Measurements from ENCODE around the gene POMGNT1. TPM values are rescaled to one million over a fixed set of nuclear protein-coding genes. Genes with fewer than 3 reads are reported as not detected.

POMGNT1 gene
- total RNA-seq, 2 donors from 2014 or later = 30.8 to 35.5 TPM

- H3K4me1 Mint-ChIP-seq (ENCODE audit: low read depth) = no peaks in the 10 kb centered on the region
- ATAC-seq (replicated peaks in 1 of 2) = no peak
- H3K9me3 Mint-ChIP-seq = no peaks in the 10 kb centered on the region
- H3K27me3 Mint-ChIP-seq (ENCODE audit: low read depth) = no peaks in the 10 kb centered on the region
- H3K36me3 Mint-ChIP-seq (ENCODE audit: insufficient read depth in 2 of 2) = no peaks in the 10 kb centered on the region
- H3K4me3 Mint-ChIP-seq = no peak overlapping the region
- DNase-seq = no peak
- no peak overlapping the region for H3K27ac Mint-ChIP-seq
Measured at GRCh38 chr1:46173361-46173856, 24.8 kb downstream of the POMGNT1 start.

GRCh38 chr1:46172321-46172720 is 25.9 kb downstream of the POMGNT1 start:
- no peak for DNase-seq
- H3K9me3 Mint-ChIP-seq = no peaks in the 10 kb centered on the region
- H3K27ac Mint-ChIP-seq = no peak overlapping the region
- H3K27me3 Mint-ChIP-seq (ENCODE audit: low read depth) = peaks cover 5% of the 10 kb centered on the region
- ATAC-seq (replicated peaks in 1 of 2) = no peak
- H3K36me3 Mint-ChIP-seq (ENCODE audit: insufficient read depth in 2 of 2) = no peaks in the 10 kb centered on the region
- no peak overlapping the region for H3K4me3 Mint-ChIP-seq
- peaks cover 5% of the 10 kb centered on the region for H3K4me1 Mint-ChIP-seq (ENCODE audit: low read depth)

GRCh38 chr1:46171871-46172270 is 26.4 kb downstream of the POMGNT1 start:
- no peak for ATAC-seq (replicated peaks in 1 of 2)
- no peaks in the 10 kb centered on the region for H3K36me3 Mint-ChIP-seq (ENCODE audit: insufficient read depth in 2 of 2)
- H3K4me1 Mint-ChIP-seq (ENCODE audit: low read depth) = peaks cover 8% of the 10 kb centered on the region
- peaks cover 5% of the 10 kb centered on the region for H3K27me3 Mint-ChIP-seq (ENCODE audit: low read depth)
- H3K9me3 Mint-ChIP-seq = no peaks in the 10 kb centered on the region
- no peak overlapping the region for H3K4me3 Mint-ChIP-seq
- DNase-seq = no peak
- no peak overlapping the region for H3K27ac Mint-ChIP-seq

- H3K4me1 Mint-ChIP-seq (ENCODE audit: low read depth) = peaks cover 14% of the 10 kb centered on the region
- no peak overlapping the region for H3K4me3 Mint-ChIP-seq
- no peaks in the 10 kb centered on the region for H3K9me3 Mint-ChIP-seq
- peaks cover 5% of the 10 kb centered on the region for H3K27me3 Mint-ChIP-seq (ENCODE audit: low read depth)
- H3K27ac Mint-ChIP-seq = no peak overlapping the region
- ATAC-seq (replicated peaks in 1 of 2) (no peak), DNase-seq (no peak)
- H3K36me3 Mint-ChIP-seq (ENCODE audit: insufficient read depth in 2 of 2) = no peaks in the 10 kb centered on the region
Measured at GRCh38 chr1:46171351-46171750, 26.9 kb downstream of the POMGNT1 start.

- peaks cover 5% of the 10 kb centered on the region for H3K27me3 Mint-ChIP-seq (ENCODE audit: low read depth)
- H3K9me3 Mint-ChIP-seq = no peaks in the 10 kb centered on the region
- no peak overlapping the region for H3K27ac Mint-ChIP-seq
- no peaks in the 10 kb centered on the region for H3K36me3 Mint-ChIP-seq (ENCODE audit: insufficient read depth in 2 of 2)
- no peak overlapping the region for H3K4me3 Mint-ChIP-seq
- DNase-seq (no peak), ATAC-seq (replicated peaks in 1 of 2) (no peak)
- H3K4me1 Mint-ChIP-seq (ENCODE audit: low read depth) = peaks cover 16% of the 10 kb centered on the region
Measured at GRCh38 chr1:46169811-46170454, 28.3 kb downstream of the POMGNT1 start.

- Mint-ChIP-seq H3K36me3 (ENCODE audit: insufficient read depth in 2 of 2) (no peaks in the 10 kb centered on the region), H3K27ac (no peak overlapping the region), H3K4me1 (ENCODE audit: low read depth) (peaks cover 16% of the 10 kb centered on the region), H3K9me3 (no peaks in the 10 kb centered on the region), H3K27me3 (ENCODE audit: low read depth) (peaks cover 5% of the 10 kb centered on the region), H3K4me3 (no peak overlapping the region)
- ATAC-seq (replicated peaks in 1 of 2) (no peak), DNase-seq (no peak)
Measured at GRCh38 chr1:46168477-46168876, 29.8 kb downstream of the POMGNT1 start.

- ATAC-seq (replicated peaks in 1 of 2) (peak; percentile 76), DNase-seq (peak; percentile 52 to 54)
- H3K4me1 Mint-ChIP-seq (ENCODE audit: low read depth) = peaks cover 16% of the 10 kb centered on the region
- H3K27me3 Mint-ChIP-seq (ENCODE audit: low read depth) = peaks cover 5% of the 10 kb centered on the region
- H3K27ac Mint-ChIP-seq = peak overlapping the region; percentile 80
- peak overlapping the region; percentile 84 to 88 for H3K4me3 Mint-ChIP-seq
- H3K36me3 Mint-ChIP-seq (ENCODE audit: insufficient read depth in 2 of 2) = no peaks in the 10 kb centered on the region
- no peaks in the 10 kb centered on the region for H3K9me3 Mint-ChIP-seq
Measured at GRCh38 chr1:46166521-46167462, 31.4 kb downstream of the POMGNT1 start.

GRCh38 chr1:46160212-46160611 is 38.0 kb downstream of the POMGNT1 start:
- ATAC-seq (replicated peaks in 1 of 2) = no peak
- Mint-ChIP-seq H3K27ac (no peak overlapping the region), H3K4me1 (ENCODE audit: low read depth) (no peaks in the 10 kb centered on the region)

GRCh38 chr1:46159516-46159915 is 38.7 kb downstream of the POMGNT1 start:
- DNase-seq (no peak), ATAC-seq (replicated peaks in 1 of 2) (no peak)
- Mint-ChIP-seq H3K27ac (no peak overlapping the region), H3K27me3 (ENCODE audit: low read depth) (no peaks in the 10 kb centered on the region), H3K9me3 (no peaks in the 10 kb centered on the region), H3K4me1 (ENCODE audit: low read depth) (no peaks in the 10 kb centered on the region), H3K4me3 (no peak overlapping the region), H3K36me3 (ENCODE audit: insufficient read depth in 2 of 2) (no peaks in the 10 kb centered on the region)

More at GRCh38 chr1:46160212-46160611, 38.0 kb downstream of the POMGNT1 start:
- DNase-seq = no peak
- Mint-ChIP-seq H3K9me3 (no peaks in the 10 kb centered on the region), H3K4me3 (no peak overlapping the region), H3K36me3 (ENCODE audit: insufficient read depth in 2 of 2) (no peaks in the 10 kb centered on the region), H3K27me3 (ENCODE audit: low read depth) (no peaks in the 10 kb centered on the region)

- no peaks in the 10 kb centered on the region for H3K9me3 Mint-ChIP-seq
- no peak overlapping the region for H3K4me3 Mint-ChIP-seq
- H3K36me3 Mint-ChIP-seq (ENCODE audit: insufficient read depth in 2 of 2) = no peaks in the 10 kb centered on the region
- H3K27ac Mint-ChIP-seq = no peak overlapping the region
- H3K27me3 Mint-ChIP-seq (ENCODE audit: low read depth) = no peaks in the 10 kb centered on the region
- ATAC-seq (replicated peaks in 1 of 2) (no peak), DNase-seq (no peak)
- H3K4me1 Mint-ChIP-seq (ENCODE audit: low read depth) = no peaks in the 10 kb centered on the region
Measured at GRCh38 chr1:46158312-46159281, 39.6 kb downstream of the POMGNT1 start.

GRCh38 chr1:46157916-46158311 is 40.3 kb downstream of the POMGNT1 start:
- Mint-ChIP-seq H3K27ac (no peak overlapping the region), H3K36me3 (ENCODE audit: insufficient read depth in 2 of 2) (no peaks in the 10 kb centered on the region), H3K9me3 (no peaks in the 10 kb centered on the region), H3K4me3 (no peak overlapping the region), H3K4me1 (ENCODE audit: low read depth) (no peaks in the 10 kb centered on the region), H3K27me3 (ENCODE audit: low read depth) (no peaks in the 10 kb centered on the region)
- ATAC-seq (replicated peaks in 1 of 2) (no peak), DNase-seq (no peak)

GRCh38 chr1:46153732-46154131 is 44.5 kb downstream of the POMGNT1 start:
- no peaks in the 10 kb centered on the region for H3K9me3 Mint-ChIP-seq
- H3K4me1 Mint-ChIP-seq (ENCODE audit: low read depth) = no peaks in the 10 kb centered on the region
- no peak overlapping the region for H3K4me3 Mint-ChIP-seq
- ATAC-seq (replicated peaks in 1 of 2) (no peak), DNase-seq (no peak)
- H3K27me3 Mint-ChIP-seq (ENCODE audit: low read depth) = no peaks in the 10 kb centered on the region
- H3K27ac Mint-ChIP-seq = peak overlapping the region; percentile 5
- no peaks in the 10 kb centered on the region for H3K36me3 Mint-ChIP-seq (ENCODE audit: insufficient read depth in 2 of 2)

Measured in activated T-cell treated with anti-CD3 and anti-CD28 coated beads, Interleukin-2, amount 50 U/mL, for 72 hours (primary cell).